ENCODE measurements around the gene PLCE1. TPM values are rescaled to one million over a fixed set of nuclear protein-coding genes. Genes with fewer than 3 reads are reported as not detected.

The PLCE1 gene
- total RNA-seq, 1 donor from 2014 or later = 0.84 TPM

- DNase-seq (ENCODE audit: low read depth) (peak; percentile 56), FAIRE-seq (no peak)
- no peak overlapping the region for H3K9ac ChIP-seq (ENCODE audit: low read length)
- H3K27ac Mint-ChIP-seq (ENCODE audit: unreplicated experiment) = no peak overlapping the region
- no peaks in the 10 kb centered on the region for H3K4me1 Mint-ChIP-seq (ENCODE audit: low read depth, unreplicated experiment)
- no peak overlapping the region for H3K4me3 Mint-ChIP-seq (ENCODE audit: unreplicated experiment)
- H3K9me3 ChIP-seq (ENCODE audit: insufficient read depth, low read depth, low read length) = no peaks in the 10 kb centered on the region
- H3K4me1 ChIP-seq (ENCODE audit: insufficient read depth, low read length) = peaks cover 14% of the 10 kb centered on the region
- peak overlapping the region; percentile 3 for H3K4me2 ChIP-seq (ENCODE audit: low read length)
- H3K4me3 ChIP-seq (ENCODE audit: insufficient read depth, low read depth, low read length) = no peak overlapping the region
- no peaks in the 10 kb centered on the region for H3K9me3 Mint-ChIP-seq (ENCODE audit: unreplicated experiment)
- H3K27ac ChIP-seq (ENCODE audit: low read depth, low read length) = peak overlapping the region; percentile 46
- H2AFZ ChIP-seq (ENCODE audit: low read depth, low read length) = no peak overlapping the region
- TF ChIP-seq EZH2 (IDR thresholded peaks at IDR 0.05; ENCODE audit: insufficient read depth, low read length) = no peak
- no peak for TF ChIP-seq CTCF (IDR thresholded peaks at IDR 0.05; ENCODE audit: insufficient read depth, low read depth, low read length)
- no peaks in the 10 kb centered on the region for H3K27me3 Mint-ChIP-seq (ENCODE audit: low read depth, unreplicated experiment)
- H3K36me3 Mint-ChIP-seq (ENCODE audit: low read depth, unreplicated experiment) = no peaks in the 10 kb centered on the region
- H3K36me3 ChIP-seq (ENCODE audit: insufficient read depth, low read length) = no peaks in the 10 kb centered on the region
- no peaks in the 10 kb centered on the region for H3K79me2 ChIP-seq (ENCODE audit: insufficient read depth, low read length)
- no peaks in the 10 kb centered on the region for H3K27me3 ChIP-seq (ENCODE audit: insufficient read depth, low read length)
- H4K20me1 ChIP-seq (ENCODE audit: insufficient read depth, low read length) = no peaks in the 10 kb centered on the region
These were observed 23.3 kb downstream of the PLCE1 start for GRCh38 chr10:94016727-94017714.

GRCh38 chr10:94018107-94018506, 24.4 kb downstream of the PLCE1 start:
- Histone ChIP-seq H3K79me2 (ENCODE audit: insufficient read depth, low read length) (no peaks in the 10 kb centered on the region), H3K4me2 (ENCODE audit: low read length) (no peak overlapping the region), H3K9me3 (ENCODE audit: insufficient read depth, low read depth, low read length) (no peaks in the 10 kb centered on the region), H3K27ac (ENCODE audit: low read depth, low read length) (peak overlapping the region; percentile 35), H4K20me1 (ENCODE audit: insufficient read depth, low read length) (no peaks in the 10 kb centered on the region), H3K27me3 (ENCODE audit: insufficient read depth, low read length) (no peaks in the 10 kb centered on the region), H2AFZ (ENCODE audit: low read depth, low read length) (no peak overlapping the region), H3K9ac (ENCODE audit: low read length) (no peak overlapping the region), H3K36me3 (ENCODE audit: insufficient read depth, low read length) (no peaks in the 10 kb centered on the region), H3K4me3 (ENCODE audit: insufficient read depth, low read depth, low read length) (no peak overlapping the region), H3K4me1 (ENCODE audit: insufficient read depth, low read length) (peaks cover 14% of the 10 kb centered on the region)
- no peaks in the 10 kb centered on the region for H3K4me1 Mint-ChIP-seq (ENCODE audit: low read depth, unreplicated experiment)
- no peak overlapping the region for H3K27ac Mint-ChIP-seq (ENCODE audit: unreplicated experiment)
- H3K36me3 Mint-ChIP-seq (ENCODE audit: low read depth, unreplicated experiment) = no peaks in the 10 kb centered on the region
- no peaks in the 10 kb centered on the region for H3K27me3 Mint-ChIP-seq (ENCODE audit: low read depth, unreplicated experiment)
- FAIRE-seq (no peak), DNase-seq (ENCODE audit: low read depth) (no peak)
- H3K9me3 Mint-ChIP-seq (ENCODE audit: unreplicated experiment) = no peaks in the 10 kb centered on the region
- TF ChIP-seq CTCF (IDR thresholded peaks at IDR 0.05; ENCODE audit: insufficient read depth, low read depth, low read length) (no peak), EZH2 (IDR thresholded peaks at IDR 0.05; ENCODE audit: insufficient read depth, low read length) (no peak)
- no peak overlapping the region for H3K4me3 Mint-ChIP-seq (ENCODE audit: unreplicated experiment)

GRCh38 chr10:94023906-94024305, 30.2 kb downstream of the PLCE1 start:
- H3K36me3 Mint-ChIP-seq (ENCODE audit: low read depth, unreplicated experiment) = peaks cover 2% of the 10 kb centered on the region
- H3K9me3 ChIP-seq (ENCODE audit: insufficient read depth, low read depth, low read length) = no peaks in the 10 kb centered on the region
- peaks cover 18% of the 10 kb centered on the region for H3K9me3 Mint-ChIP-seq (ENCODE audit: unreplicated experiment)
- no peaks in the 10 kb centered on the region for H3K27me3 ChIP-seq (ENCODE audit: insufficient read depth, low read length)
- no peaks in the 10 kb centered on the region for H4K20me1 ChIP-seq (ENCODE audit: insufficient read depth, low read length)
- no peaks in the 10 kb centered on the region for H3K4me1 ChIP-seq (ENCODE audit: insufficient read depth, low read length)
- no peak overlapping the region for H3K27ac Mint-ChIP-seq (ENCODE audit: unreplicated experiment)
- no peak overlapping the region for H3K4me3 Mint-ChIP-seq (ENCODE audit: unreplicated experiment)
- no peak overlapping the region for H3K9ac ChIP-seq (ENCODE audit: low read length)
- H3K79me2 ChIP-seq (ENCODE audit: insufficient read depth, low read length) = no peaks in the 10 kb centered on the region
- no peak overlapping the region for H3K27ac ChIP-seq (ENCODE audit: low read depth, low read length)
- no peaks in the 10 kb centered on the region for H3K36me3 ChIP-seq (ENCODE audit: insufficient read depth, low read length)
- no peak for FAIRE-seq
- TF ChIP-seq CTCF (IDR thresholded peaks at IDR 0.05; ENCODE audit: insufficient read depth, low read depth, low read length) = no peak
- no peak for TF ChIP-seq EZH2 (IDR thresholded peaks at IDR 0.05; ENCODE audit: insufficient read depth, low read length)
- H3K4me2 ChIP-seq (ENCODE audit: low read length) = no peak overlapping the region
- H3K4me1 Mint-ChIP-seq (ENCODE audit: low read depth, unreplicated experiment) = peaks cover 4% of the 10 kb centered on the region
- no peak overlapping the region for H2AFZ ChIP-seq (ENCODE audit: low read depth, low read length)
- H3K4me3 ChIP-seq (ENCODE audit: insufficient read depth, low read depth, low read length) = no peak overlapping the region
- DNase-seq (ENCODE audit: low read depth) = peak; percentile 16
- no peaks in the 10 kb centered on the region for H3K27me3 Mint-ChIP-seq (ENCODE audit: low read depth, unreplicated experiment)
